Caco-2 (cell line): ENCODE data around the gene PHF12. TPM values are rescaled to one million over a fixed set of nuclear protein-coding genes. Genes with fewer than 3 reads are reported as not detected.

Experiments used
- BruUV-seq: library from RNA; stranded (reverse); fragments of 400-500 nt; replicated peaks from 2 replicates; lab custom pipeline; 2021; lab: Mats Ljungman, UMichigan
- CTCF ChIA-PET: fragments of 300-600 bp; sonication (Branson Sonifier 250); formaldehyde crosslinking; loops from one replicate; lab custom pipeline; 2022; ENCODE audit warnings: antibody characterized with exemption; lab: Charles Lee
- POLR2A ChIA-PET: fragments of 300-600 bp; sonication (Branson Sonifier 250); formaldehyde crosslinking; loops from one replicate; lab custom pipeline; 2022; ENCODE audit warnings: antibody characterized with exemption; lab: Charles Lee
- DNase-seq, 2 experiments: peaks; one replicate each; pipeline versions ENCODE4 v3.0.0 to v3.0.0-alpha.2; 2020 to 2022
- H3K27me3 ChIP-seq: replicated peaks from 2 replicates; pipeline ENCODE4 v1.6.0; 2011; ENCODE audit warnings: low read length; ENCODE audit not compliant: control insufficient read depth, insufficient read depth
- H3K36me3 ChIP-seq: 2 replicates; pipeline ENCODE4 v1.5.1; 2011; ENCODE audit warnings: low read length; ENCODE audit not compliant: control insufficient read depth, insufficient read depth
- H3K4me1 ChIP-seq: fragments of 250-450 bp; sonication (Bioruptor Pico); 2 replicates; pipeline ENCODE4 v1.5.1; 2020; ENCODE audit warnings: mild to moderate bottlenecking
- H3K4me3 ChIP-seq: 2 replicates; pipeline ENCODE4 v1.5.1; 2011; ENCODE audit warnings: low read depth, mild to moderate bottlenecking, control low read depth, low read length
- H3K9me3 ChIP-seq: fragments of 250-450 bp; sonication (Bioruptor Pico); 2 replicates; pipeline ENCODE4 v1.5.1; 2020; ENCODE audit warnings: mild to moderate bottlenecking, moderate library complexity
- H3K27ac Mint-ChIP-seq: one replicate; pipeline ENCODE4 v1.8.0; 2022; ENCODE audit warnings: mixed read lengths; ENCODE audit not compliant: unreplicated experiment
- H3K27me3 Mint-ChIP-seq: one replicate; pipeline ENCODE4 v1.8.0; 2022; ENCODE audit warnings: mixed read lengths; ENCODE audit not compliant: insufficient read depth, unreplicated experiment
- H3K36me3 Mint-ChIP-seq: one replicate; pipeline ENCODE4 v1.8.0; 2022; ENCODE audit warnings: mild to moderate bottlenecking, mixed read lengths; ENCODE audit not compliant: insufficient read depth, unreplicated experiment
- H3K4me1 Mint-ChIP-seq: one replicate; pipeline ENCODE4 v1.8.0; 2022; ENCODE audit warnings: low read depth, mixed read lengths; ENCODE audit not compliant: unreplicated experiment
- H3K4me3 Mint-ChIP-seq: one replicate; pipeline ENCODE4 v1.8.0; 2022; ENCODE audit warnings: mild to moderate bottlenecking, moderate library complexity, mixed read lengths; ENCODE audit not compliant: unreplicated experiment
- H3K9me3 Mint-ChIP-seq: one replicate; pipeline ENCODE4 v1.8.0; 2022; ENCODE audit warnings: mixed read lengths; ENCODE audit not compliant: unreplicated experiment
- intact Hi-C: fragments of 100-400 bp; cut with micrococcal nuclease; formaldehyde crosslinking; loops from one replicate; pipeline ENCODE4 v1.10.0; 2022; ENCODE audit not compliant: unreplicated experiment
- total RNA-seq: library from RNA; stranded (reverse); gene quantifications from 2 replicates; pipeline ENCODE4 v1.2.3, GENCODE V29; 2022
- TF ChIP-seq, protein P1 (sequence below), 2 experiments: fragments of 200-600 bp in 1 of 2; IDR thresholded peaks; 1 replicate in 1 of 2; 2 replicates in 1 of 2; pipeline versions ENCODE4 v1.5.1 to v1.8.0; 2011 to 2022; ENCODE audit warnings: antibody characterized with exemption in 1 of 2, control low read depth in 1 of 2, inconsistent platforms in 1 of 2, low read depth in 1 of 2, low read length in 1 of 2, mild to moderate bottlenecking in 1 of 2, moderate library complexity in 1 of 2; ENCODE audit not compliant: insufficient read depth in 1 of 2, severe bottlenecking in 1 of 2, unreplicated experiment in 1 of 2

Gene PHF12
- total RNA-seq, 1 experiment from 2014 or later: 49.9 TPM

- BruUV-seq: no TSS peak
- ChIA-PET CTCF (interaction anchor here (0.6 to 1.3 kb wide), 5 partner anchors 8 to 642 kb away, joined by 3 to 4 read pairs (median 3); no protein-coding TSS in a partner anchor), POLR2A (no interaction called here)
- intact Hi-C loops: no loop called here
- TF ChIP-seq, protein P1, sequence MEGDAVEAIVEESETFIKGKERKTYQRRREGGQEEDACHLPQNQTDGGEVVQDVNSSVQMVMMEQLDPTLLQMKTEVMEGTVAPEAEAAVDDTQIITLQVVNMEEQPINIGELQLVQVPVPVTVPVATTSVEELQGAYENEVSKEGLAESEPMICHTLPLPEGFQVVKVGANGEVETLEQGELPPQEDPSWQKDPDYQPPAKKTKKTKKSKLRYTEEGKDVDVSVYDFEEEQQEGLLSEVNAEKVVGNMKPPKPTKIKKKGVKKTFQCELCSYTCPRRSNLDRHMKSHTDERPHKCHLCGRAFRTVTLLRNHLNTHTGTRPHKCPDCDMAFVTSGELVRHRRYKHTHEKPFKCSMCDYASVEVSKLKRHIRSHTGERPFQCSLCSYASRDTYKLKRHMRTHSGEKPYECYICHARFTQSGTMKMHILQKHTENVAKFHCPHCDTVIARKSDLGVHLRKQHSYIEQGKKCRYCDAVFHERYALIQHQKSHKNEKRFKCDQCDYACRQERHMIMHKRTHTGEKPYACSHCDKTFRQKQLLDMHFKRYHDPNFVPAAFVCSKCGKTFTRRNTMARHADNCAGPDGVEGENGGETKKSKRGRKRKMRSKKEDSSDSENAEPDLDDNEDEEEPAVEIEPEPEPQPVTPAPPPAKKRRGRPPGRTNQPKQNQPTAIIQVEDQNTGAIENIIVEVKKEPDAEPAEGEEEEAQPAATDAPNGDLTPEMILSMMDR (IDR thresholded peaks at IDR 0.05; ENCODE audit: insufficient read depth in 1 of 2, low read depth in 1 of 2, low read length in 1 of 2, severe bottlenecking in 1 of 2, unreplicated experiment in 1 of 2): no peak
- H3K27me3 ChIP-seq: no peaks in the 10 kb centered on the region; the same call in 1 of the 2 replicates
- Mint-ChIP-seq H3K9me3 (no peaks in the 10 kb centered on the region), H3K27me3 (peaks cover 6% of the 10 kb centered on the region), H3K4me1 (peaks cover 5% of the 10 kb centered on the region), H3K4me3 (no peak overlapping the region), H3K36me3 (no peaks in the 10 kb centered on the region), H3K27ac (no peak overlapping the region)
- H3K4me3 ChIP-seq: no peak overlapping the region
- 0 out of 2 replicates have a peak, but pooled peaks cover 1% of the 10 kb centered on the region for H3K4me1 ChIP-seq
- no peaks in the 10 kb centered on the region for H3K36me3 ChIP-seq
- H3K9me3 ChIP-seq: no peaks in the 10 kb centered on the region
- no peak for DNase-seq
These were observed 22.1 kb upstream of the PHF12 start for GRCh38 chr17:28973425-28973824.

- H3K4me3 Mint-ChIP-seq: no peak overlapping the region
- Histone ChIP-seq H3K4me1 (0 out of 2 replicates have a peak, but pooled peaks cover 3% of the 10 kb centered on the region), H3K9me3 (no peaks in the 10 kb centered on the region), H3K4me3 (no peak overlapping the region), H3K36me3 (no peaks in the 10 kb centered on the region), H3K27me3 (no peaks in the 10 kb centered on the region; the same call in 1 of the 2 replicates)
- intact Hi-C loops: no loop called here
- no peak overlapping the region for H3K27ac Mint-ChIP-seq
- H3K27me3 Mint-ChIP-seq: no peaks in the 10 kb centered on the region
- TF ChIP-seq, protein P1 (IDR thresholded peaks at IDR 0.05; ENCODE audit: insufficient read depth in 1 of 2, low read depth in 1 of 2, low read length in 1 of 2, severe bottlenecking in 1 of 2, unreplicated experiment in 1 of 2): no peak
- BruUV-seq: no TSS peak
- peaks cover 5% of the 10 kb centered on the region for H3K4me1 Mint-ChIP-seq
- no peaks in the 10 kb centered on the region for H3K9me3 Mint-ChIP-seq
- H3K36me3 Mint-ChIP-seq: no peaks in the 10 kb centered on the region
- DNase-seq: peak in 1 of 2 experiments; percentile 31
- ChIA-PET CTCF (interaction anchor here (0.6 kb wide), 1 partner anchor 139 kb away, joined by 3 read pairs; no protein-coding TSS in a partner anchor), POLR2A (no interaction called here)
These were observed 21.1 kb upstream of the PHF12 start for GRCh38 chr17:28972437-28972836.

DNA sequence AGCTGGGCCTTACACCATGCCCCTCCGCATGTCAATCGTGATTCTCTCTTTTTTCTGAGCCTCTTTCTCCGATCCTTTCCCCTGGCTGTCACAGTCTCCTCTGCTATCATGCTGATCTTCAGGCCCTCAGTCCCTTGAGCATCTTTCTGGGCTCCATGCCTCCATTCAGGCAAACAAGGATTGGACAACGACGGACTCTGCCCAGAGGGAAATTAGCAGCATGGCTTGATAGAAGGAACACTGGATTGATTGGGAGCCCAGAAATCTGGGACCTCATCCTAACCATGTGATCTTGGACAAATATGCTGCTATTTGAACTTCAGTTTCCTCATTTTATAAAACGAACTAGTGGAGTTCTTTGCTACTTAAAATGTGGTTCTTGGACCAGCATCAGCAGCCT lies 19.6 kb upstream of the PHF12 start:
- Histone ChIP-seq H3K9me3 (no peaks in the 10 kb centered on the region), H3K36me3 (no peaks in the 10 kb centered on the region), H3K4me1 (0 out of 2 replicates have a peak, but pooled peaks cover 3% of the 10 kb centered on the region), H3K4me3 (no peak overlapping the region), H3K27me3 (no peaks in the 10 kb centered on the region)
- Mint-ChIP-seq H3K27me3 (no peaks in the 10 kb centered on the region), H3K27ac (no peak overlapping the region), H3K4me3 (no peak overlapping the region), H3K36me3 (no peaks in the 10 kb centered on the region), H3K9me3 (no peaks in the 10 kb centered on the region), H3K4me1 (peaks cover 5% of the 10 kb centered on the region)
- TF ChIP-seq, protein P1 (IDR thresholded peaks at IDR 0.05; ENCODE audit: insufficient read depth in 1 of 2, low read depth in 1 of 2, low read length in 1 of 2, severe bottlenecking in 1 of 2, unreplicated experiment in 1 of 2): no peak
- DNase-seq: no peak
- intact Hi-C loops: no loop called here
- POLR2A ChIA-PET: no interaction called here
- BruUV-seq: no TSS peak
- CTCF ChIA-PET: no interaction called here
